Activated CD8-positive, alpha-beta memory T cell treated with anti-CD3 and anti-CD28 coated beads, Interleukin-2, amount 50 U/mL, for 24 hours (primary cell): ENCODE data around the gene TMEM129.
"Not testable (repeated sequence)": the region's sequence is repeated elsewhere in the genome, so short reads cannot be mapped to it uniquely, and the experiment has no call there.

Experiments used
- DNase-seq: peaks from one replicate; pipeline ENCODE4 v3.0.0-alpha.2; 2020; ENCODE audit errors: extremely low read depth

The TMEM129 gene

GRCh38 chr4:1695913-1696312 is 25.2 kb downstream of the TMEM129 start:
- no peak for DNase-seq

- peak; percentile 32 for DNase-seq
These were observed 27.8 kb downstream of the TMEM129 start for GRCh38 chr4:1693131-1693896.

GRCh38 chr4:1691737-1692373 is 29.3 kb downstream of the TMEM129 start:
- no peak for DNase-seq

- no peak for DNase-seq
These were observed 30.4 kb downstream of the TMEM129 start for GRCh38 chr4:1690698-1691097.

GRCh38 chr4:1686440-1687036 is 34.6 kb downstream of the TMEM129 start:
- no peak for DNase-seq

- no peak for DNase-seq
These were observed 35.6 kb downstream of the TMEM129 start for GRCh38 chr4:1685235-1686150.

GRCh38 chr4:1684506-1685234 is 36.5 kb downstream of the TMEM129 start:
- DNase-seq = peak; percentile 76

GRCh38 chr4:1683736-1684505 is 37.2 kb downstream of the TMEM129 start, which contains the start of gene FAM53A:
Gene FAM53A, minus strand, starts transcription at chr4:1684313. Its CDS starts 15,572 bp downstream, at chr4:1668741.
- DNase-seq = no peak

GRCh38 chr4:1683261-1683735 is 37.8 kb downstream of the TMEM129 start:
- no peak for DNase-seq

- DNase-seq = no peak
These were observed 38.3 kb downstream of the TMEM129 start for GRCh38 chr4:1682860-1683259.

- DNase-seq = no peak
These were observed 42.9 kb downstream of the TMEM129 start for GRCh38 chr4:1678244-1678643.

GRCh38 chr4:1676605-1677525 is 44.3 kb downstream of the TMEM129 start:
- no peak for DNase-seq

- no peak for DNase-seq
These were observed 45.4 kb downstream of the TMEM129 start for GRCh38 chr4:1675802-1676137.

- no peak for DNase-seq
These were observed 45.9 kb downstream of the TMEM129 start for GRCh38 chr4:1675136-1675801.

- DNase-seq = no peak
These were observed 46.4 kb downstream of the TMEM129 start for GRCh38 chr4:1674682-1675081.

- no peak for DNase-seq
These were observed 47.5 kb downstream of the TMEM129 start for GRCh38 chr4:1673671-1674070.

- DNase-seq = not testable (repeated sequence)
These were observed 50.1 kb downstream of the TMEM129 start for GRCh38 chr4:1671011-1671410.

- no peak for DNase-seq
These were observed 50.8 kb downstream of the TMEM129 start for GRCh38 chr4:1670279-1670678.

GRCh38 chr4:1669850-1670249 is 51.3 kb downstream of the TMEM129 start:
- no peak for DNase-seq
